Loucy (cell line): ENCODE results near the gene FAAH2.

Source experiments
- CTCF ChIP-seq: fragments of 200-600 bp; sonication (generic); conservative IDR thresholded peaks from 2 replicates; pipeline ENCODE4 v1.5.1; 2014; ENCODE audit warnings: mild to moderate bottlenecking, antibody characterized with exemption, low read length
- EZH2phosphoT487 ChIP-seq: fragments of 200-600 bp; IDR thresholded peaks from 2 replicates; pipeline ENCODE4 v1.6.1; 2018; ENCODE audit warnings: antibody characterized with exemption, mild to moderate bottlenecking, moderate library complexity, borderline replicate concordance

GRCh38 chrX:57453901-57454300 is 167.4 kb downstream of the FAAH2 start:
- TF ChIP-seq CTCF (peak; percentile 69), EZH2phosphoT487 (no peak)
